NCI-H128 (cell line): Measurements from ENCODE around the gene HERC3.

Experiments
- DNase-seq: peaks from one replicate; lab custom pipeline; 2025; ENCODE audit not compliant: unreplicated experiment; lab: John Stamatoyannopoulos, UW

HERC3 gene

GRCh38 chr4:88713782-88714181, 121.5 kb downstream of the HERC3 start:
- DNase-seq = no peak

- no peak for DNase-seq
Observed at GRCh38 chr4:88718098-88718497, 125.8 kb downstream of the HERC3 start.

- DNase-seq = no peak
Observed at GRCh38 chr4:88719381-88719780, 127.1 kb downstream of the HERC3 start.

- DNase-seq = no peak
Observed at GRCh38 chr4:88720451-88721428, 128.5 kb downstream of the HERC3 start.

- DNase-seq = no peak
Observed at GRCh38 chr4:88722276-88722780, 130.0 kb downstream of the HERC3 start.

- no peak for DNase-seq
Observed at GRCh38 chr4:88722828-88723227, 130.5 kb downstream of the HERC3 start.

GRCh38 chr4:88724406-88724805, 132.1 kb downstream of the HERC3 start:
- no peak for DNase-seq

GRCh38 chr4:88725143-88725542, 132.9 kb downstream of the HERC3 start:
- no peak for DNase-seq

GRCh38 chr4:88725986-88726385, 133.7 kb downstream of the HERC3 start:
- no peak for DNase-seq

GRCh38 chr4:88728146-88728545, 135.9 kb downstream of the HERC3 start:
- DNase-seq = no peak

GRCh38 chr4:88729146-88729760, 137.0 kb downstream of the HERC3 start:
- DNase-seq = no peak

- DNase-seq = no peak
Observed at GRCh38 chr4:88730811-88731210, 138.5 kb downstream of the HERC3 start.

- DNase-seq = no peak
Observed at GRCh38 chr4:88731381-88731780, 139.1 kb downstream of the HERC3 start.

GRCh38 chr4:88732714-88733368, 140.6 kb downstream of the HERC3 start:
- no peak for DNase-seq

GRCh38 chr4:88734403-88734949, 142.2 kb downstream of the HERC3 start:
- no peak for DNase-seq

- no peak for DNase-seq
Observed at GRCh38 chr4:88735564-88735963, 143.3 kb downstream of the HERC3 start.

GRCh38 chr4:88736264-88736663, 144.0 kb downstream of the HERC3 start:
- DNase-seq = no peak

- DNase-seq = peak; percentile 53
Observed at GRCh38 chr4:88737307-88737941, 145.1 kb downstream of the HERC3 start.

GRCh38 chr4:88738180-88738579, 145.9 kb downstream of the HERC3 start:
- no peak for DNase-seq

GRCh38 chr4:88742561-88742960, 150.3 kb downstream of the HERC3 start:
- no peak for DNase-seq

GRCh38 chr4:88743696-88744095, 151.4 kb downstream of the HERC3 start:
- DNase-seq = no peak
